A549 treated with DMSO at 1 μM for 4 hours (cell line): ENCODE measurements around the gene EHD1. TPM values are rescaled to one million over a fixed set of nuclear protein-coding genes. Genes with fewer than 3 reads are reported as not detected.

ENCODE experiments used
- total RNA-seq: library from RNA; stranded (reverse); fragments of 200-300 nt; extraction: Qiagen RNA extraction; gene quantifications from 5 replicates; pipeline ENCODE4 v1.2.3, GENCODE V29; 2022; ENCODE audit warnings: low read depth

Gene EHD1
- total RNA-seq: 129 to 169 TPM (median 139 TPM) in 5 replicates

DNA sequence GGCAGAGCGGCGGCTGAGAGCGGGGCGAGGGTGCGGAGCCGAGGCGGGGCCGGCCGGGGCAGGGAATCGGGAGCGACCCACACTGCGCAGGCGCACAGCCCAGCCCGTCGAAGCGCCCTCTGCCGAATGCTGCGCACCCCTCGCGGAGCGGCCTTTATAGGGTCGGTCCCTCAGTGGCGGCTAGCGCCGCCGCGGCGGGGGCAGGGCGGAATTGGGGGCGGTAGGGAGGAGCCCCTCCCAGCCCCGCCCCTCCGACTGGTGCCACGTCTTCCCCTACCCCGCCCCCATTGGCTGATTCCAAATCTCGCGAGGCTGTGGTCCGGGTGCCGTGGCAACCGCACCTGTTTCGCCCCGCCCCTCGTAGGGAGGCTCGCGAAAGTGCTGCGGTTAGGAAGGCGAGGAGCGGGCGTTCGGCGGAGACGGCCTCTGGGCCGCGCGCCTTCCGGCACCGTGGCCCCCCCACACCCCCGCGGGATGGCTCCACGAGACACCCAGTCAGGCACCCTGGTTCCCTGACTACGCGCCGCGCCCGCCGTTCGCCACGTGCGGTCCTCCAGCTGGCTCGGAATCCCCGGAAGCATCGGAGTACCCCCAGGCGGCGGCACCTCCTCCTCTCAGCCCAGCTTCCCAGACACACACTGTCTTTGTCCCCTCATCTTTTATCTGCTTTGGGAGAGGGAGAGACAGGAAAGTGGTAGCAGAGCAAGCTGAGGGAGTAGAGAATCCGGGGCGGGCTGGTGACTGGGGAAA is at the start of gene EHD1:
EHD1 (minus strand) TSS at position 128 of the 750 bp plus-strand sequence. CDS start 157 bp downstream, outside the sequence.

DNA sequence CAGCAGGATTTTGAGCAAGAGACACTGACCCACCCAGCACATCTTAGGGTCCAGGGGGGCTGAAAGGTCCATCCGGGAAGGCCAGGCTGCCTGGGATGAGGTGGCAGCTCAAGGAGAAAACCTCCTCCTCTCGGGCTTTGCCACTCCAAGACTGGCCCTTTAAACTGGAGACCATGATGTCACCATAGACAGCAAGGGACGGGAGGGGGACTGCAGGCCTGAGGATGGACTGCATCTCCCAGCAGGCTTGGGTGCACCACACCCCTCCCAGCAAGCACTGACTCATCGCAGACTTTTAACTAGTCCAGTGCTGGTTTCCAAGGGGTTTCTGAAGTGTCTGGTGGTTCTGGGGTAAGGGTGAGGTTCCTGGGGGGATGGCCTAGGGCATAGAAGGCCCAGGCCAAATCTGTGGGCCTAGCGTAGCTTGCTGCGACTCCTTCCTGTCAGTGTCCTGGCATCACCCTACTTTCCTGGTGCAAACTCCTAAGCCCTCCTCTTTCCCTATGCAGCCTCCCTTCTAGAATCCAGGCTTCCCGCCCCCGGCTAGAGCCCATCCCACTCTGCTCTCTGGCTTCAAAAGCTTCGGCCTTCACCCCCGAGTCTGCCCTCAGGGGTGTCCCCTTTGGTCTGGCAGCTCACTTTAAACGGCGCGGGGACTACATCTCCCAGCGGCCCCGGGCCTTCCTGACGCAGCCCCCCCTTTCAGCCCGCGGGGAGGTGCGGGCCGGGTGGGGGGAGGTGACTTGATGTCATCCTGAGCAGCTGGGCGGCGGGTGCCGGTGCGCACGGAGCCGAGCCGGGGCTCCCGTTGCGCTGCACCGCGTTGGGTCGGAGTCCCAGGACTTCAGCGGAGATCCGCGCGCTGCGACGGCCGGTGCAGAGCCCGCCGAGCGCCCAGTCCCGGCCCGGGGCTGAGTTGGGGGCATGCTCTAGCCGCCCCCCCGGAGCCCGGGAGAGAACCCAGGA is 45.8 kb upstream of the EHD1 start, which contains the start of gene PPP2R5B:
PPP2R5B (plus strand) TSS at position 746 of the 966 bp plus-strand sequence. CDS start 1,046 bp downstream, outside the sequence.

DNA sequence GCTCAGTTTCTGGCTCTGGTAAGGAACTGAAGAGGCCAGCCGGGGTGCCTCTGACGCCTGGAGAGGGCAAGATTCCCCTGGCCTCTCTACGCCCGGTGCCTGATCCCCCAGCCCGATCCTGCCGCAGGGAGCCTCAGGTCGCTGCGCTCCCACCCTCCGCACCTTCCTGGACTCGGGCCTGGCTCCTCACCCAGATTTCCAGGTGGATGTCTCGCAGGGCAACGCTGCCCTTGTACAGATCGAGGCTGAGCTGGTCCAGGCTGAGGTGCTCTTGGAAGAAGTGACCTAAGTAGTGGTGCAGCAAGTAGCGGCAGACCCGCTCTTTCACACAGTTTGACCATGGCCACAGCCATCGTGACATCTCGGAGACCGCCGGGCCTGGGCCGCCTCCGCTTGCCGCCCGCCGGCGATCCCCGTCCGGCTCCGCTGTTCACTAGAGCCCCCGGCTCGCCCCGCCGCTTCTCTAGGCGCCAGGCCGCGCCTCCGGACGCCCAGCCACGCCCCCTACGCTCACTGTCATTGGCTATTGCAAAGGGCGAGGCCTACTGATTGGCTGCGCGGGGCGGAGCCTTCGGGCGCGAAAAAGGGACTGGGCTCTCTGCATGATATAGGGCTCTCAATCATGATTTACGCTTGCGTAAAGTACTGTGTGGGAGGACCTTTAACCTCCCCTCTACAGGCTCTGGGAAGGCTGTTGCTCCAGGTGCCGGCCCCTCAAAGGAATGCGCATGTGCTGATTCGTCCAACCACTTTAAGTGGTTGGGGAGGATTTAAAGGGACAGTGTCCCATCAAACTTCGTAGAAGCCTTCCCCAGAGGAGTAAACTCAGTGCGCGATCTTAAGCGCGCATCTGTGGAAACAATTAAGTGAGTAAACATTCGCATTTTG is 38.6 kb upstream of the EHD1 start, which contains the start of gene ATG2A:
ATG2A (minus strand) TSS at position 435 of the 888 bp plus-strand sequence; CDS start at position 361, 74 bp downstream.

DNA sequence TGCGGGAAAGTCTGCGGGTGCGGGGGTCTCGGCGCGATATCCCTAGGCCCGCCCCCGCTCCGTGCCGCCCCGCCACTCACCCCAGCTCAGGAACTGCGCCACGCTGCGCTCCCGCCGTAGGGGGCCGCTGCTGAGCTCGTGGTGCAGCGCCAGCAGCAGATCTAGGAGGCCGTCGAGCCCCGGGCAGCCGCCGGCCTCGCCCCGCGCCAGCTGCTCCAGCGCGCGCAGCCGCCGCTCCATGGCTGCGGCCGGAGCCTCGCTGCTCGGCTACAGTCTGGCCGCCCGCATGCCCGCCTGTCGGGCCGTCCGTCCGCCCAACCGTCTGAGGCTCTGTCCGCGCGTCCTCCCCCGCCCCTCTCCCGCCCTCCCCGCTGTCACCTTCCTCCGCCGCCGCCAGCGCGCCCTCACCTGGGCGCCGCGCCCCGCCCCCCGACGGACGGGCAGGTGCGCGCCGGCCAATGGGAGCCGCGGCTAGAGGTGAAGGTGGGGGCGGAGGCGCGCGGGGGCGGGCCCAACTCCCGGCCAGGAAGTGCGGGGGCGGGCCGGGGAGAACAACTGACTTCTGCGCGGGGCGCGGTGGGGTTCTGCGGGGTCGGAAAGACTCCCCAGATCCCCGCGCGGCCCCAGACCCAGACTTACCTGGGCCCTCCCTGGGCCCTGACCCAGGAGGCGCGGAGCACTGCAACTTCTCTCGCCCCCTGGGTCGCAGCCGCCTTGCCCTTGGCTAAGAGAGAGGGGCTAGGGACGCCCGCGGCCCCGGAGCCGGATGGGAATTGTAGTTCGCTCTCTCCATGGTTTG is 33.9 kb downstream of the EHD1 start, which contains the start of gene CDC42BPG:
CDC42BPG (minus strand) TSS at position 324 of the 799 bp plus-strand sequence; CDS start at position 240, 84 bp downstream.

DNA sequence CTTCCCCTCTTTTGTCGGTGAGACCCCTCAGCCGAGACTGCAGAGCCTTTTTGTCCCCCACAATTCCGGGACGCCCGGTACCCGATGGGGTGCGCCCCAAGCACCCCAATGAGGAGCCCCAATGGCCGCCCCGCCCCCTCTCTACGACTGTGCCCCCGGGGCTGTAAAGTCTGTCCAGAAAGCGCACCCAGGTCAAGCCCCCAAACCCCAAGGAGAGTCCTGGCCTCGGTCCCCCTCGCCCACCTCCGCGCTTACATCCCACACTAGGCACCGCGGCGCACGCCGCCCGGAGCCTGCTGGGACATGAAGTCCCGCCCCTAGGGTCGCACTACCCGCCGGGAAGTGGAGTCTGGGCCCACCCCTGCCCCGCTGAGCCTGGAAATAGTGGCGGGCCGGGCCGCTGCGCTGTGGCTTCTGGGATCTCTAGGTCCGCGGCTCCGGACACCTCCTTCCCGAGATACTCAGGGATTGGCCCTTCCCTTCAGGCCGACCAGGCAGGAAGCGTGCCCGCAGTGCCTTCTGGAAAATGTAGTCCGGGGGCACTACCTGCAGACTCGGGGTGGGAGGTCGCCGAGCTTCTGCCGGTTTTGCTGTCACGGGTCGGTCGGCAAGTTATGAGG is 68.0 kb downstream of the EHD1 start, which contains the start of gene MEN1:
MEN1 (minus strand) TSS at position 281 of the 620 bp plus-strand sequence. CDS start 442 bp downstream, outside the sequence.

DNA sequence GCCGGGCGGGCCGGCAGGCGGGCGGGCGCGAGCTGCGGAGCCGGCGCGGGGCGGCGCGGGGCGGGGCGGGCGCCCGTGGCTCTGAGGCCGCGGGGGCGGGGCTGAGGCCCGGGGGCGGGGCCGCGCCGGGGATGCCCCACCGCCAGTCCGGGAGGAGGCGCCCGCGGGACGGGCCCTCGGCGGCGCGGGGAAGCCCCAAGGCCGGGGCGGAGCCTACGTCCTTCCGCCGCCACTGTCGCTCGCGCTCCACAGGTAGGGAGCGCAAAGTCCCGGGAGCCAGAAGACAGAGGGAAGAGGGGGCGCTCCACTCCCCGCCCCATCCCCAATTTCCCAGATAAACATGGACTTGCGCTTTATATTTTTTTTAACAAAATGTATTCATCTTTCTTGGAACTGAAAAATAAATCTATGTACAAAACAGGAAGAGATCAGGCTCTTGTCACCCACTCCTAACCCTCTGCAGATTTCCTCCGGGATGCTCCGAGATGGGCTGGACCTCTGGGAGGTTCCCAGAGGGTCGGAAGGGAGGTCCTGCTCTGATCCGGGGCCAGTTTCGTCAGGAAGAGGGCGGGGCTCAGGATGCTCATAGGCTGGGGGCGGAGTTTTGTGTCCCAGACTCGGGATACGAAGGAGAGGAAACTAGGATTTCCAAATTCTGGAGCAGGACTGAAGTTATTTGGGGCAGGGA is 75.1 kb downstream of the EHD1 start, which contains the start of gene MAP4K2:
MAP4K2 (minus strand) TSS at position 57 of the 688 bp plus-strand sequence. CDS start 65 bp downstream, outside the sequence.

Other genes with a start within 250 kb of the EHD1 start
- gene NRXN2, start 155.4 kb downstream of the EHD1 start, total RNA-seq: 0.13 to 1.1 TPM (median 0.34 TPM) in 5 replicates
- gene RASGRP2, start 134.5 kb downstream of the EHD1 start, total RNA-seq: 0.70 to 1.5 TPM (median 1.1 TPM) in 5 replicates
- gene PYGM, start 118.6 kb downstream of the EHD1 start, total RNA-seq: 0.12 to 0.40 TPM (median 0.30 TPM) in 5 replicates
- gene SF1, start 100.1 kb downstream of the EHD1 start, total RNA-seq: 172 to 224 TPM (median 188 TPM) in 5 replicates
- gene MAP4K2, start 75.4 kb downstream of the EHD1 start, total RNA-seq: 6.4 to 10.8 TPM (median 10.2 TPM) in 5 replicates
- gene MEN1, start 68.1 kb downstream of the EHD1 start, total RNA-seq: 25.9 to 45.2 TPM (median 41.1 TPM) in 5 replicates
- gene CDC42BPG, start 34.0 kb downstream of the EHD1 start, total RNA-seq: 1.2 to 1.5 TPM (median 1.5 TPM) in 5 replicates
- gene ATG2A, start 38.6 kb upstream of the EHD1 start, total RNA-seq: 16.9 to 25.7 TPM (median 23.3 TPM) in 5 replicates
- gene PPP2R5B, start 46.1 kb upstream of the EHD1 start, total RNA-seq: 3.7 to 7.1 TPM (median 5.4 TPM) in 5 replicates
- not detected in 5 replicates for gene GPHA2, start 57.3 kb upstream of the EHD1 start, total RNA-seq
- not detected in 5 replicates for gene MAJIN, start 93.5 kb upstream of the EHD1 start, total RNA-seq
- 0.87 to 1.4 TPM (median 1.1 TPM) in 5 replicates for gene BATF2, start 118.3 kb upstream of the EHD1 start, total RNA-seq
- 165 to 187 TPM (median 173 TPM) in 5 replicates for gene ARL2, start 135.5 kb upstream of the EHD1 start, total RNA-seq
- 22.2 to 25.0 TPM (median 23.3 TPM) in 5 replicates for gene SNX15, start 148.8 kb upstream of the EHD1 start, total RNA-seq
- gene SAC3D1, start 162.6 kb upstream of the EHD1 start, total RNA-seq: 41.8 to 56.5 TPM (median 48.8 TPM) in 5 replicates
- not detected in 5 replicates for gene NAALADL1, start 179.9 kb upstream of the EHD1 start, total RNA-seq
- 60.5 to 75.2 TPM (median 71.6 TPM) in 5 replicates for gene CDCA5, start 205.4 kb upstream of the EHD1 start, total RNA-seq
- 28.5 to 35.4 TPM (median 33.5 TPM) in 5 replicates for gene ZFPL1, start 205.6 kb upstream of the EHD1 start, total RNA-seq
- gene VPS51, start 217.6 kb upstream of the EHD1 start, total RNA-seq: 51.6 to 68.1 TPM (median 56.0 TPM) in 5 replicates
- 4.6 to 9.0 TPM (median 6.1 TPM) in 5 replicates for gene TM7SF2, start 233.3 kb upstream of the EHD1 start, total RNA-seq
- gene ZNHIT2, start 239.1 kb upstream of the EHD1 start, total RNA-seq: 13.2 to 23.0 TPM (median 20.9 TPM) in 5 replicates
- 836 to 988 TPM (median 969 TPM) in 5 replicates for gene FAU, start 243.5 kb upstream of the EHD1 start, total RNA-seq
- 76.2 to 80.9 TPM (median 77.4 TPM) in 5 replicates for gene MRPL49, start 243.7 kb upstream of the EHD1 start, total RNA-seq